Calu3 (cell line): ENCODE data around the gene FBLN2. TPM values are rescaled to one million over a fixed set of nuclear protein-coding genes. Genes with fewer than 3 reads are reported as not detected.

Source experiments
- BruUV-seq: library from RNA; stranded (reverse); fragments of 400-500 nt; replicated peaks from 2 replicates; lab custom pipeline; 2021; lab: Mats Ljungman, UMichigan
- CTCF ChIA-PET: fragments of 300-600 bp; sonication (Branson Sonifier 250); formaldehyde crosslinking; loops from one replicate; lab custom pipeline; 2022; ENCODE audit warnings: antibody characterized with exemption; lab: Charles Lee
- DNase-seq: peaks from one replicate; pipeline ENCODE4 v3.0.0; 2022
- H3K27ac Mint-ChIP-seq: one replicate; pipeline ENCODE4 v1.8.0; 2022; ENCODE audit warnings: mixed read lengths; ENCODE audit not compliant: unreplicated experiment
- H3K27me3 Mint-ChIP-seq: one replicate; pipeline ENCODE4 v1.8.0; 2022; ENCODE audit warnings: mixed read lengths; ENCODE audit not compliant: unreplicated experiment
- H3K36me3 Mint-ChIP-seq: one replicate; pipeline ENCODE4 v1.8.0; 2022; ENCODE audit warnings: mild to moderate bottlenecking, moderate library complexity, mixed read lengths; ENCODE audit not compliant: insufficient read depth, unreplicated experiment
- H3K4me1 Mint-ChIP-seq: one replicate; pipeline ENCODE4 v1.8.0; 2022; ENCODE audit warnings: mild to moderate bottlenecking, low read depth, mixed read lengths; ENCODE audit not compliant: unreplicated experiment
- H3K4me3 Mint-ChIP-seq: one replicate; pipeline ENCODE4 v1.8.0; 2022; ENCODE audit warnings: mild to moderate bottlenecking, low read depth, moderate library complexity, mixed read lengths; ENCODE audit not compliant: unreplicated experiment
- H3K9me3 Mint-ChIP-seq: one replicate; pipeline ENCODE4 v1.8.0; 2022; ENCODE audit warnings: low read depth, mixed read lengths; ENCODE audit not compliant: unreplicated experiment
- CTCF ChIP-seq: fragments of 200-600 bp; IDR thresholded peaks from one replicate; pipeline ENCODE4 v1.8.0; 2022; ENCODE audit warnings: antibody characterized with exemption; ENCODE audit not compliant: unreplicated experiment
- intact Hi-C: fragments of 100-400 bp; cut with micrococcal nuclease; formaldehyde crosslinking; loops from one replicate; pipeline ENCODE4 v1.10.0; 2022; ENCODE audit not compliant: unreplicated experiment
- total RNA-seq: library from RNA; stranded (reverse); gene quantifications from 2 replicates; pipeline ENCODE4 v1.2.3, GENCODE V29; 2022

Gene FBLN2
- total RNA-seq, 1 experiment from 2014 or later = not detected

DNA sequence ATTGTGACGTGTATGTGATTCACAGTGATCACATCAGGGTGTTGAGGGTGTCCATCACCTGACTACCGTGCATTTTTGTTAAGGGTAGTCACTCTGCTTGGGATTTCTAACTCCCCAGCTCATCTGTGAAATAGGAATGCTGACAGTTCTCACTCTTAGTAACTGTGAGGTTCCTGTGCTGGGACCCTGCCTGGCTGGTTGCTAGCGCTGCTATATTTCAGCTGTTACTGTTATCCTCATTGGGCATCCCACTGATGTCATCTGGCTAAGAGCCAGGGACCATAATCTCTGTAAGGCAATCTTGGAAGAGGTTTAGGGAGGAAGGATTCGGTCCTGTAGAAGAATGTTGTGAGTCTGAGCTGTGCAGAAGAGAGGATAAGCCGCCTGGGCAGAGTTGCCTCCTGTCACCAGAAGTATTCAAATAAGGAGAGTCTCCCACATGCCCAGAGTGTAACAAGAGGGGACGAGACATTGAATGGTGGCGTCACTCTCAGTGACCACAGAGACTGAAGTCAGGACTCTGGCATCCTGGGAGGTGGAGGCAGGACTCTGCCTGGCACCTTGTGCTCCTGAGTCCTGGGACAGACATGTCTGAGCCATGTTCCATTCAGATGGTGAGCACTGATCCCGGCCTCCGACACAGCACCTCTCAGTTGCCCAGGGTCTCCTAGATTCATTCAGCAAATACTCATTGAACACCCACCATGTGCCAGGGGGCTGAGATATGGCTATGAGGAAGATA, 52.2 kb downstream of the FBLN2 start:
- H3K27me3 Mint-ChIP-seq = peaks cover 37% of the 10 kb centered on the region
- peaks cover 17% of the 10 kb centered on the region for H3K4me1 Mint-ChIP-seq
- H3K9me3 Mint-ChIP-seq = no peaks in the 10 kb centered on the region
- H3K36me3 Mint-ChIP-seq = no peaks in the 10 kb centered on the region
- CTCF ChIA-PET = interaction anchor here (1.1 kb wide), 1 partner anchor 24 kb away, joined by 3 read pairs; no protein-coding TSS in a partner anchor
- no TSS peak for BruUV-seq
- H3K4me3 Mint-ChIP-seq = no peak overlapping the region
- intact Hi-C loops = no loop called here
- no peak for DNase-seq
- TF ChIP-seq CTCF = no peak
- no peak overlapping the region for H3K27ac Mint-ChIP-seq

DNA sequence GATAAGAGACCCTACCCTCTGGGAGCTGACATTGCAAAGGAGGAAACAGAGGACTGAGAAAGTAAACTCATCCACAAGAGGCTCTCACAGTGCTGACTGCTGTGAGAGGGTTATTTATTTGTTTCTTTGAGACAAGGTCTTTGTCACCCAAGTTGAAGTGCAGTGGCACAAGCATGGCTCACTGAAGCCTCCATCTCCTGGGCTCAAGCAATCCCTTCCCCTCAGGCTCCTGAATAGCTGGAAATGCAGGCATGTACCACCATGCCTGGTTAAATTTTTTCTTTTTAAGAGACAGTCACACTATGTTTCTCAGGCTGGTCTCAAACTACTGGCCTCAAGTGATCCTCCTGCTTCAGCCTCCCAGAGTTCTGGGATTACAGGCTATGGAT, 52.8 kb downstream of the FBLN2 start:
- DNase-seq = no peak
- Mint-ChIP-seq H3K9me3 (no peaks in the 10 kb centered on the region), H3K4me1 (peaks cover 17% of the 10 kb centered on the region), H3K27ac (no peak overlapping the region), H3K27me3 (peaks cover 38% of the 10 kb centered on the region), H3K36me3 (no peaks in the 10 kb centered on the region), H3K4me3 (no peak overlapping the region)
- CTCF ChIA-PET = no interaction called here
- intact Hi-C loops = no loop called here
- TF ChIP-seq CTCF = no peak
- no TSS peak for BruUV-seq

- no peak for TF ChIP-seq CTCF
- CTCF ChIA-PET = no interaction called here
- DNase-seq = no peak
- H3K4me3 Mint-ChIP-seq = no peak overlapping the region
- no TSS peak for BruUV-seq
- peaks cover 56% of the 10 kb centered on the region for H3K27me3 Mint-ChIP-seq
- intact Hi-C loops = no loop called here
- H3K27ac Mint-ChIP-seq = no peak overlapping the region
- H3K9me3 Mint-ChIP-seq = no peaks in the 10 kb centered on the region
- no peaks in the 10 kb centered on the region for H3K4me1 Mint-ChIP-seq
- H3K36me3 Mint-ChIP-seq = no peaks in the 10 kb centered on the region
These were observed 56.6 kb downstream of the FBLN2 start for GRCh38 chr3:13605555-13605954.

DNA sequence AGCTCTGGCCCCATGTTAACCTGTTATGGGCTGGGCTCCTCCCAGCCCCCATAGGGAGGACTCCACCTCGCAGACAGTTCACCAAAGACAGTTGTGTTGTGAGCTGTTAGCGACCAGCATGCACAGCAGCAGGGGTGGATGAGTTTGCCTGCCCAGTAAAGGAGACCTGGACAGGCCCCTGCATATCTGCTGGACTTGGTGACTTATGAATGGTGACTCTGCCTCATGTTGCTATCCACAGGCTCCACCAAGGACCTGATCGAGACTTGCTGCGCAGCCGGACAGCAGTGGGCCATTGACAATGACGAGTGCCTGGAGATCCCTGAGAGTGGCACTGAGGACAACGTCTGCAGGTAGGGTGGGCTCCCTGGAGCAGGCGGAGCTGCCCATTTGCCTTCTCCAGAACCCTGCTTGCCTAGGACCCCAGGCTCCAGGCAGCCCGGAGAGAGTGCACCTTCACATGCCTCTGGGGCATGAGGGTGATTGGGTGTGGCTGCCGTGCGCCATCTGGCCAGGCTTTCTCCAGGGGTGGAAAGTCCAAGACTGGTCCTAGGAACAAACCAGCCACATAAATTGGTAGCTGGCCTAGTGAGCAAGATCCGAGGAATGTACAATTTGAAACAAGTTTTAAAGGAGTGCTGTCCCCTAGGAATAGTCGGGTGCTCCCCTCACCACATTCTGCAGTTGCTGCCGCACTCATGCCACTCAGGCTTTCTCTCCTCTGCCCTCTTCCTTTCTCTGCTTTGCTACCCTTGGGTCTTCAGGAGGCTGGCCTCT, 59.1 kb downstream of the FBLN2 start:
- CTCF ChIA-PET = interaction anchor here (0.6 to 1.6 kb wide), 3 partner anchors 16 to 248 kb away, joined by 5 to 7 read pairs (median 5); no protein-coding TSS in a partner anchor
- no peak overlapping the region for H3K4me3 Mint-ChIP-seq
- peaks cover 69% of the 10 kb centered on the region for H3K27me3 Mint-ChIP-seq
- DNase-seq = no peak
- no TSS peak for BruUV-seq
- no peak for TF ChIP-seq CTCF
- H3K4me1 Mint-ChIP-seq = no peaks in the 10 kb centered on the region
- intact Hi-C loops = no loop called here
- no peaks in the 10 kb centered on the region for H3K36me3 Mint-ChIP-seq
- no peak overlapping the region for H3K27ac Mint-ChIP-seq
- H3K9me3 Mint-ChIP-seq = no peaks in the 10 kb centered on the region
